AG04450 (cell line): ENCODE results near the gene PTGDR2. TPM values are rescaled to one million over a fixed set of nuclear protein-coding genes. Genes with fewer than 3 reads are reported as not detected.

Experiments
- CTCF ChIA-PET: fragments of 300-600, 350-600 bp; formaldehyde crosslinking; extraction: SDS; loops from one replicate; lab custom pipeline; 2022; ENCODE audit warnings: antibody characterized with exemption, inconsistent platforms; lab: Charles Lee
- POLR2A ChIA-PET: fragments of 350-600 bp; formaldehyde crosslinking; extraction: SDS; loops from one replicate; lab custom pipeline; 2021; ENCODE audit warnings: antibody characterized with exemption, inconsistent platforms; lab: Yijun Ruan, JAX
- DNase-seq: peaks from one replicate; pipeline ENCODE4 v3.0.0-alpha.2; 2011; ENCODE audit warnings: low read depth, low spot score
- H3K27ac ChIP-seq: one replicate; pipeline ENCODE4 v1.5.1; 2012; ENCODE audit warnings: low read depth, low read length, control low read depth
- H3K27me3 ChIP-seq: one replicate; pipeline ENCODE4 v1.6.0; 2012; ENCODE audit warnings: low read length; ENCODE audit not compliant: control insufficient read depth, insufficient read depth
- H3K4me3 ChIP-seq: 2 replicates; pipeline ENCODE4 v1.5.1; 2011; ENCODE audit warnings: mild to moderate bottlenecking, low read depth, low read length, control low read depth
- H3K9me3 ChIP-seq: 2 replicates; pipeline ENCODE4 v1.5.1; 2012; ENCODE audit warnings: low read length; ENCODE audit not compliant: control insufficient read depth, insufficient read depth
- CTCF ChIP-seq: IDR thresholded peaks from 2 replicates; pipeline ENCODE4 v1.5.1; 2011; ENCODE audit warnings: low read depth, low read length, control low read depth, inconsistent platforms
- polyA plus RNA-seq: library from polyadenylated mRNA; depleted of rRNA; stranded (reverse); fragments of >200 nt; gene quantifications from 2 replicates; pipeline ENCODE4 v1.2.3, GENCODE V29; 2011; rRNA removed

PTGDR2 gene
- polyA plus RNA-seq, 1 experiment: 0.92 TPM

GRCh38 chr11:60801194-60801593, 54.6 kb downstream of the PTGDR2 start:
- POLR2A ChIA-PET: no interaction called here
- Histone ChIP-seq H3K9me3 (no peaks in the 10 kb centered on the region), H3K27me3 (peaks cover 9% of the 10 kb centered on the region), H3K27ac (no peak overlapping the region), H3K4me3 (no peak overlapping the region)
- no peak for DNase-seq
- no peak for TF ChIP-seq CTCF
- CTCF ChIA-PET: interaction anchor here (1.3 kb wide), 1 partner anchor 86 kb away, joined by 3 read pairs; no protein-coding TSS in a partner anchor

Other genes with a start within 250 kb of the PTGDR2 start
- not detected in 2 replicates for gene MS4A8, start 156.3 kb downstream of the PTGDR2 start, polyA plus RNA-seq
- gene MS4A18, start 131.2 kb downstream of the PTGDR2 start, polyA plus RNA-seq: not detected in 2 replicates
- not detected in 2 replicates for gene MS4A15, start 99.1 kb downstream of the PTGDR2 start, polyA plus RNA-seq
- not detected in 2 replicates for gene MS4A10, start 70.6 kb downstream of the PTGDR2 start, polyA plus RNA-seq
- gene CCDC86, start 13.8 kb downstream of the PTGDR2 start, polyA plus RNA-seq: 15.2 and 17.9 TPM in 2 replicates
- gene ZP1, start 11.6 kb upstream of the PTGDR2 start, polyA plus RNA-seq: 0.48 and 0.65 TPM in 2 replicates
- gene PRPF19, start 50.6 kb upstream of the PTGDR2 start, polyA plus RNA-seq: 25.1 and 33.6 TPM in 2 replicates
- 36.2 and 44.5 TPM in 2 replicates for gene TMEM109, start 58.2 kb upstream of the PTGDR2 start, polyA plus RNA-seq
- gene TMEM132A, start 68.5 kb upstream of the PTGDR2 start, polyA plus RNA-seq: 25.9 and 36.0 TPM in 2 replicates
- gene SLC15A3, start 96.2 kb upstream of the PTGDR2 start, polyA plus RNA-seq: 4.8 and 9.1 TPM in 2 replicates
- gene CD6, start 115.7 kb upstream of the PTGDR2 start, polyA plus RNA-seq: not detected in 2 replicates
- gene CD5, start 246.5 kb upstream of the PTGDR2 start, polyA plus RNA-seq: not detected in 2 replicates